Neuronal stem cell (in vitro differentiated cells): ENCODE data around the gene CCDC171.

ENCODE experiments used
- DNase-seq: peaks from one replicate; pipeline ENCODE4 v3.0.0-alpha.2; 2013; ENCODE audit warnings: low spot score
- H2AFZ ChIP-seq: one replicate; pipeline ENCODE4 v1.6.1; 2013; ENCODE audit warnings: mild to moderate bottlenecking, low read length, inconsistent platforms
- H2AK5ac ChIP-seq: 2 replicates; pipeline ENCODE4 v1.6.1; 2013; ENCODE audit warnings: low read depth, mild to moderate bottlenecking, inconsistent platforms, low read length, moderate library complexity, mixed read lengths
- H2BK120ac ChIP-seq: 2 replicates; pipeline ENCODE4 v1.6.1; 2013; ENCODE audit warnings: low read depth, mild to moderate bottlenecking, inconsistent platforms, low read length, moderate library complexity, mixed read lengths
- H2BK12ac ChIP-seq: one replicate; pipeline ENCODE4 v1.6.1; 2013; ENCODE audit warnings: low read length, inconsistent platforms
- H2BK15ac ChIP-seq: 2 replicates; pipeline ENCODE4 v1.6.1; 2013; ENCODE audit warnings: mild to moderate bottlenecking, low read length, inconsistent platforms, mixed read lengths
- H2BK5ac ChIP-seq: one replicate; pipeline ENCODE4 v1.6.1; 2013; ENCODE audit warnings: inconsistent platforms, mild to moderate bottlenecking, low read length, moderate library complexity
- H3K14ac ChIP-seq: one replicate; pipeline ENCODE4 v1.6.1; 2013; ENCODE audit warnings: low read length, inconsistent platforms
- H3K18ac ChIP-seq: 2 replicates; pipeline ENCODE4 v1.6.1; 2013; ENCODE audit warnings: low read length, inconsistent platforms
- H3K23ac ChIP-seq: 2 replicates; pipeline ENCODE4 v1.6.1; 2013; ENCODE audit warnings: low read depth, mild to moderate bottlenecking, mixed read lengths, low read length, inconsistent platforms; ENCODE audit not compliant: poor library complexity
- H3K27ac ChIP-seq: replicated peaks from 3 replicates; pipeline ENCODE4 v1.5.1; 2013; ENCODE audit warnings: low read length, inconsistent platforms
- H3K27me3 ChIP-seq, 3 experiments: 2 replicates each; pipeline ENCODE4 v1.6.1; 2013; ENCODE audit warnings: low read length in 3 of 3, mild to moderate bottlenecking in 2 of 3, inconsistent platforms in 1 of 3, low read depth in 1 of 3, mixed read lengths in 1 of 3, moderate library complexity in 1 of 3; ENCODE audit not compliant: control insufficient read depth in 3 of 3, insufficient read depth in 3 of 3
- H3K36me3 ChIP-seq, 2 donors: replicated peaks in 1 of 2; 2 replicates each; pipeline ENCODE4 v1.6.1; 2013; ENCODE audit warnings: low read length in 2 of 2; ENCODE audit not compliant: control insufficient read depth in 2 of 2, insufficient read depth in 2 of 2
- H3K4ac ChIP-seq: 2 replicates; pipeline ENCODE4 v1.6.1; 2013; ENCODE audit warnings: inconsistent platforms, mild to moderate bottlenecking, low read length, moderate library complexity
- H3K4me1 ChIP-seq, 2 donors: 1 replicate in 1 of 2; 2 replicates in 1 of 2; pipeline ENCODE4 v1.6.1; 2013; ENCODE audit warnings: low read length in 2 of 2, low read depth in 1 of 2; ENCODE audit not compliant: control insufficient read depth in 2 of 2, insufficient read depth in 1 of 2
- H3K4me2 ChIP-seq: one replicate; pipeline ENCODE4 v1.6.1; 2013; ENCODE audit warnings: mild to moderate bottlenecking, low read length, inconsistent platforms; ENCODE audit not compliant: insufficient read depth, poor library complexity, severe bottlenecking
- H3K4me3 ChIP-seq, 2 donors: 2 replicates each; pipeline ENCODE4 v1.5.1; 2013; ENCODE audit warnings: low read length in 2 of 2, mild to moderate bottlenecking in 2 of 2, inconsistent platforms in 1 of 2, moderate library complexity in 1 of 2
- H3K79me1 ChIP-seq: one replicate; pipeline ENCODE4 v1.6.1; 2013; ENCODE audit warnings: low read depth, mild to moderate bottlenecking, inconsistent platforms, low read length, moderate library complexity
- H3K9ac ChIP-seq: one replicate; pipeline ENCODE4 v1.6.1; 2013; ENCODE audit warnings: mild to moderate bottlenecking, low read depth, low read length, inconsistent platforms; ENCODE audit not compliant: poor library complexity
- H3K9me3 ChIP-seq, 2 donors: replicated peaks in 1 of 2; 2 replicates each; pipeline versions ENCODE3 to v1.6.1; 2013; ENCODE audit warnings: low read length in 2 of 2, mild to moderate bottlenecking in 2 of 2, inconsistent platforms in 1 of 2, low read depth in 1 of 2, mixed read lengths in 1 of 2, moderate library complexity in 1 of 2; ENCODE audit not compliant: control insufficient read depth in 2 of 2, insufficient read depth in 1 of 2
- H4K8ac ChIP-seq: one replicate; pipeline ENCODE4 v1.6.1; 2013; ENCODE audit warnings: low read depth, mild to moderate bottlenecking, inconsistent platforms, low read length, moderate library complexity
- H4K91ac ChIP-seq: one replicate; pipeline ENCODE4 v1.6.1; 2013; ENCODE audit warnings: low read length, low read depth, mild to moderate bottlenecking, inconsistent platforms; ENCODE audit not compliant: poor library complexity
- WGBS, 2 donors: extraction: QIAGEN DNeasy Blood & Tissue Kit; methylation state at CpG; one replicate each; pipeline ENCODE4 v1.1.7; 2013; ENCODE audit warnings: missing lambda C conversion rate in 2 of 2, mixed read lengths in 1 of 2; ENCODE audit not compliant: insufficient read length in 2 of 2, insufficient replicate concordance in 1 of 2; ENCODE audit errors: extremely low coverage in 2 of 2; 5-methylcytosine and 5-hydroxymethylcytosine counted together

CCDC171 gene

DNA sequence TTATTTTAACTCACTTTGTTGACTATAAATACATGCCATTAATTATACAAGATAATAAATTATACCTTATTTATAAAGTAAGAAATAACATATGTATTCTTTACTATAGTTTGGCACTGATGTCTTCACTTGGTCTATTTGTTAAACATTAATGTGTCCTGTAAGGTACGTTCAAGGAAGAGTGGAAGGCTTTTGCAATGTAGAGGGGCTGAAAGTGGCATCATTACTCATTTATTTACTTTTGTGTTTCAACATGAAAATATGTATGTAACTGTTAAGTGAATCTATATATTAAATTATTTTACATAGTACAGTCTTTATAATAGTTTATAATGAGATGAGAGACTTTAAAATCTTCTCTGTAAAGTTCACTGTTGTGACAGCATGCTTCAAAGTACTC lies 348.7 kb downstream of the CCDC171 start:
- Histone ChIP-seq H2BK15ac (no peak overlapping the region), H3K27ac (no peak overlapping the region), H2AK5ac (no peak overlapping the region), H3K9me3 (peaks cover 0 to 1% of the 10 kb centered on the region in 2 donors), H2BK12ac (no peak overlapping the region), H3K23ac (no peak overlapping the region), H3K36me3 (no peaks in the 10 kb centered on the region), H3K14ac (no peak overlapping the region), H2AFZ (no peak overlapping the region), H3K4ac (no peak overlapping the region), H3K4me3 (no peak overlapping the region), H2BK5ac (no peak overlapping the region), H3K4me1 (no peaks in the 10 kb centered on the region), H2BK120ac (no peak overlapping the region), H3K79me1 (no peaks in the 10 kb centered on the region), H4K91ac (no peak overlapping the region), H3K9ac (no peak overlapping the region), H3K4me2 (no peak overlapping the region), H3K18ac (no peak overlapping the region), H3K27me3 (no peaks in the 10 kb centered on the region), H4K8ac (no peak overlapping the region)
- WGBS, 2 donors = no CpG with 5 or more reads among the region's 1 CpG
- DNase-seq = no peak

DNA sequence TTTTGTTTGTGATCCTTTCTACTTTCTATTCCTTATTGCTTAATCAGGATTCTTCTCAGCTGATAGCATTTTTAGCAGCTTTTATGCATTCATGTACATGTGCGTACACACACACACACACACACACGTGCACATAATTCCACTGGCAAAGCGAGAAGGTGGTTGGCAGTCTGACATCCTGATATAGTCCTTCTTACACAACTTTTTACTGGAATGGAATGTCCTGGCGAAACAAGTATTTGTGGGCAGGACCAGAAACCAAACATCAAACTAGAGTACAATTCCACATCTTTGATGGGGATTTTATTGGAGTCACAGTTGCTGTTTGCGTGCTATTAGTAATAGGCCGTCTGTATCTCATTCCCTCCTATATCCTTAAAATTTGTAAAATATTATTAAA lies 356.5 kb downstream of the CCDC171 start:
- Histone ChIP-seq H2BK12ac (no peak overlapping the region), H3K27me3 (no peaks in the 10 kb centered on the region), H3K23ac (no peak overlapping the region), H3K27ac (no peak overlapping the region), H2AK5ac (no peak overlapping the region), H3K4me2 (no peak overlapping the region), H4K91ac (no peak overlapping the region), H3K79me1 (no peaks in the 10 kb centered on the region), H3K4ac (no peak overlapping the region), H2BK15ac (no peak overlapping the region), H3K9me3 (no peaks in the 10 kb centered on the region), H3K18ac (no peak overlapping the region), H2BK120ac (no peak overlapping the region), H3K4me1 (no peaks in the 10 kb centered on the region), H3K4me3 (no peak overlapping the region), H3K14ac (no peak overlapping the region), H3K9ac (no peak overlapping the region), H4K8ac (no peak overlapping the region), H2AFZ (no peak overlapping the region), H3K36me3 (no peaks in the 10 kb centered on the region), H2BK5ac (no peak overlapping the region)
- no CpG with 5 or more reads among the region's 6 CpGs for WGBS, 2 donors
- DNase-seq = no peak

DNA sequence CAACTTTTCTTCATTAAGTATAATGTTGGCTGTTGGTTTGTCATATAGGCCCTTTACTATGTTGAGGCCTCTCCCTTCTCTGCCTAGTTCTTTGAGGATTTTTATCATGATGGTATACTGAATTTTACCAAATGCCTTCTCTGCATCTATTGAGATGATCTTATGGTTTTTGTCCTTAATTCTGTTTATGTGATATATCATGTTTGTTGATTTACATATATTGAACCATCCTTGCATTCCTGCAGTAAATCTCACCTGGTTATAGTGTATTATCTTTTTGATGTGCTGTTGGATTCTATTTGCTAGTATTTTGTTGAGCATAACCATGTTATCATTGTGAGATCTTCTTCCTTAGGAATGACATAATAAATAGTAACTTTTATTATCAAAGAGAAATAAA lies 362.9 kb downstream of the CCDC171 start:
- no peak overlapping the region for H3K18ac ChIP-seq
- no peak overlapping the region for H2AFZ ChIP-seq
- H2BK15ac ChIP-seq = no peak overlapping the region
- DNase-seq = no peak
- H3K4me1 ChIP-seq = no peaks in the 10 kb centered on the region
- no peak overlapping the region for H3K4ac ChIP-seq
- no peak overlapping the region for H3K27ac ChIP-seq
- no peaks in the 10 kb centered on the region for H3K36me3 ChIP-seq
- H3K9ac ChIP-seq = no peak overlapping the region
- no peak overlapping the region for H4K8ac ChIP-seq
- H3K4me2 ChIP-seq = no peak overlapping the region
- no peak overlapping the region for H3K4me3 ChIP-seq
- no peaks in the 10 kb centered on the region for H3K27me3 ChIP-seq
- no peak overlapping the region for H4K91ac ChIP-seq
- no peak overlapping the region for H2BK5ac ChIP-seq
- H2AK5ac ChIP-seq = no peak overlapping the region
- H3K14ac ChIP-seq = no peak overlapping the region
- H3K79me1 ChIP-seq = no peaks in the 10 kb centered on the region
- no peak overlapping the region for H2BK120ac ChIP-seq
- peaks cover 0 to 3% of the 10 kb centered on the region in 2 donors for H3K9me3 ChIP-seq
- H3K23ac ChIP-seq = no peak overlapping the region
- no peak overlapping the region for H2BK12ac ChIP-seq

DNA sequence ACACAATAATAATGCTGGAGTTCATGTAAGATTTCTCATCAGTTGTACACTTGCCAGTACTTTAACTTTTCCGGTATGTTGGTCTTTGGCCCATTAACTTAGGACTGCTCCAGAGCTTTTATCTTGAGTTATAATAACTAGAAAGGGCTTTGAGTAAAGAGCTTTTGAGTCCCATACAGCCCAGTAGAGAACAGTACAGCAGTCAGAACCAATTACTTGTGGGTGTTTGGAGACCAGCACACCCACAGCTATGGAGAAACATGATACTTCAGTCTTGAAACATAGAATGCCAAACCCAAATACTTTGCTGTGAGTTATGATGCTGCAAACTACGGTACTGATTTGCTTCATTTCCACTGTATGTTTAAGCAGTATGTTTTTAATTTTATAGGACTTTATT lies 374.3 kb downstream of the CCDC171 start:
- Histone ChIP-seq H3K18ac (no peak overlapping the region), H3K4me1 (peaks cover 0 to 2% of the 10 kb centered on the region in 2 donors), H3K9ac (no peak overlapping the region), H2BK12ac (no peak overlapping the region), H3K4ac (no peak overlapping the region), H4K8ac (no peak overlapping the region), H2BK5ac (no peak overlapping the region), H3K23ac (no peak overlapping the region), H2BK15ac (no peak overlapping the region), H2AK5ac (no peak overlapping the region), H3K36me3 (no peaks in the 10 kb centered on the region), H3K4me2 (no peak overlapping the region), H2BK120ac (no peak overlapping the region), H2AFZ (no peak overlapping the region), H3K14ac (no peak overlapping the region), H3K79me1 (no peaks in the 10 kb centered on the region), H3K27me3 (no peaks in the 10 kb centered on the region), H3K9me3 (no peaks in the 10 kb centered on the region), H3K27ac (no peak overlapping the region), H3K4me3 (no peak overlapping the region), H4K91ac (no peak overlapping the region)
- no peak for DNase-seq
- no CpG with 5 or more reads among the region's 2 CpGs for WGBS, 2 donors
